MM.1S (cell line): ENCODE results near the gene SPDL1.

Source experiments
- DNase-seq: peaks from one replicate; pipeline ENCODE4 v3.0.0-alpha.2; 2015
- H2AFZ ChIP-seq: fragments of 300-600 bp; sonication (generic); 2 replicates; pipeline ENCODE4 v1.6.0; 2016; ENCODE audit warnings: antibody characterized with exemption, low read length
- H3F3A ChIP-seq: fragments of 300-600 bp; sonication (generic); 2 replicates; pipeline ENCODE4 v1.6.1; 2016; ENCODE audit warnings: mild to moderate bottlenecking, antibody characterized with exemption, low read length, moderate library complexity, mixed read lengths; ENCODE audit not compliant: insufficient read depth
- H3K27ac ChIP-seq: fragments of 300-600 bp; sonication (generic); 2 replicates; pipeline ENCODE4 v1.5.1; 2016; ENCODE audit warnings: mild to moderate bottlenecking, low read length
- H3K27me3 ChIP-seq: fragments of 300-600 bp; sonication (generic); replicated peaks from 2 replicates; pipeline ENCODE4 v1.6.0; 2016; ENCODE audit warnings: low read length; ENCODE audit not compliant: insufficient read depth
- H3K36me3 ChIP-seq: fragments of 300-600 bp; sonication (generic); replicated peaks from 2 replicates; pipeline ENCODE4 v1.6.1; 2016; ENCODE audit warnings: mild to moderate bottlenecking, low read length, mixed read lengths; ENCODE audit not compliant: insufficient read depth
- H3K4me1 ChIP-seq: fragments of 300-600 bp; sonication (generic); 2 replicates; pipeline ENCODE4 v1.6.1; 2016; ENCODE audit warnings: low read length, mixed read lengths
- H3K4me2 ChIP-seq: fragments of 300-600 bp; sonication (generic); 2 replicates; pipeline ENCODE4 v1.6.0; 2016; ENCODE audit warnings: low read depth, low read length
- H3K4me3 ChIP-seq: fragments of 300-600 bp; sonication (generic); 2 replicates; pipeline ENCODE4 v1.5.1; 2016; ENCODE audit warnings: low read length, mixed read lengths
- H3K79me2 ChIP-seq: fragments of 300-600 bp; sonication (generic); 2 replicates; pipeline ENCODE4 v1.6.1; 2016; ENCODE audit warnings: mixed run types, low read length, mixed read lengths
- H3K9ac ChIP-seq: fragments of 300-600 bp; sonication (generic); 2 replicates; pipeline ENCODE4 v1.6.1; 2016; ENCODE audit warnings: low read length, mixed read lengths
- H3K9me2 ChIP-seq: fragments of 300-600 bp; sonication (generic); replicated peaks from 2 replicates; pipeline ENCODE4 v1.6.1; 2016; ENCODE audit warnings: mild to moderate bottlenecking, low read length, mixed read lengths; ENCODE audit not compliant: insufficient read depth
- H3K9me3 ChIP-seq: fragments of 300-600 bp; sonication (generic); replicated peaks from 2 replicates; pipeline ENCODE4 v1.6.1; 2016; ENCODE audit warnings: mild to moderate bottlenecking, low read length, mixed read lengths; ENCODE audit not compliant: insufficient read depth
- H4K20me1 ChIP-seq: fragments of 300-600 bp; sonication (generic); 2 replicates; pipeline ENCODE4 v1.6.1; 2016; ENCODE audit warnings: mild to moderate bottlenecking, low read length, moderate library complexity, mixed read lengths; ENCODE audit not compliant: insufficient read depth
- CTCF ChIP-seq: fragments of 300-600 bp; sonication (generic); IDR thresholded peaks from 2 replicates; pipeline ENCODE4 v1.5.1; 2016; ENCODE audit warnings: antibody characterized with exemption, low read length, mixed read lengths
- EZH2 ChIP-seq: fragments of 300-600 bp; sonication (generic); optimal IDR thresholded peaks from 2 replicates; pipeline ENCODE3; 2017; ENCODE audit warnings: low read depth, mild to moderate bottlenecking, antibody characterized with exemption, low read length, mixed read lengths
- EZH2phosphoT487 ChIP-seq: fragments of 300-600 bp; sonication (generic); IDR thresholded peaks from 2 replicates; pipeline ENCODE4 v1.6.1; 2018; ENCODE audit warnings: antibody characterized with exemption, low read length

Gene SPDL1

GRCh38 chr5:169583424-169584220 lies at the start of gene SPDL1:
TSS of gene SPDL1 (plus strand) at chr5:169583773. CDS start at chr5:169588417, 4,644 bp downstream.
- Histone ChIP-seq H3K27me3 (no peaks in the 10 kb centered on the region), H3K79me2 (peaks cover 26% of the 10 kb centered on the region), H4K20me1 (no peaks in the 10 kb centered on the region), H2AFZ (peak within 1 kb of the TSS; percentile 99), H3F3A (no peaks in the 10 kb centered on the region), H3K36me3 (no peaks in the 10 kb centered on the region), H3K4me1 (no peaks in the 10 kb centered on the region), H3K27ac (peak within 1 kb of the TSS; percentile 37; the same call in 1 of the 2 replicates), H3K9me2 (no peaks in the 10 kb centered on the region), H3K9ac (peak within 1 kb of the TSS; percentile 83), H3K9me3 (no peaks in the 10 kb centered on the region), H3K4me3 (peak within 1 kb of the TSS; percentile 87), H3K4me2 (peak within 1 kb of the TSS; percentile 79)
- no peak for TF ChIP-seq EZH2phosphoT487
- DNase-seq = peak; percentile 97

GRCh38 chr5:169534311-169534880 lies 49.2 kb upstream of the SPDL1 start:
- Histone ChIP-seq H3K9ac (no peak overlapping the region), H3F3A (no peaks in the 10 kb centered on the region), H3K4me1 (no peaks in the 10 kb centered on the region), H3K4me3 (no peak overlapping the region), H3K27me3 (no peaks in the 10 kb centered on the region), H3K27ac (no peak overlapping the region), H4K20me1 (no peaks in the 10 kb centered on the region), H3K79me2 (no peaks in the 10 kb centered on the region), H3K9me2 (no peaks in the 10 kb centered on the region), H3K9me3 (no peaks in the 10 kb centered on the region), H3K36me3 (no peaks in the 10 kb centered on the region), H2AFZ (no peak overlapping the region), H3K4me2 (no peak overlapping the region)
- TF ChIP-seq EZH2 = no peak
- no peak for TF ChIP-seq EZH2phosphoT487
- TF ChIP-seq CTCF = no peak
- DNase-seq = no peak

GRCh38 chr5:169534939-169535338 lies 48.6 kb upstream of the SPDL1 start:
- no peaks in the 10 kb centered on the region for H3K4me1 ChIP-seq
- H3K27me3 ChIP-seq = no peaks in the 10 kb centered on the region
- H4K20me1 ChIP-seq = no peaks in the 10 kb centered on the region
- H3K79me2 ChIP-seq = no peaks in the 10 kb centered on the region
- no peaks in the 10 kb centered on the region for H3K9me2 ChIP-seq
- no peaks in the 10 kb centered on the region for H3K9me3 ChIP-seq
- no peaks in the 10 kb centered on the region for H3K36me3 ChIP-seq
- TF ChIP-seq EZH2 = no peak
- H3K27ac ChIP-seq = no peak overlapping the region
- H3K4me2 ChIP-seq = no peak overlapping the region
- no peak overlapping the region for H2AFZ ChIP-seq
- no peak overlapping the region for H3K9ac ChIP-seq
- no peak overlapping the region for H3K4me3 ChIP-seq
- no peak for DNase-seq
- H3F3A ChIP-seq = no peaks in the 10 kb centered on the region

DNA sequence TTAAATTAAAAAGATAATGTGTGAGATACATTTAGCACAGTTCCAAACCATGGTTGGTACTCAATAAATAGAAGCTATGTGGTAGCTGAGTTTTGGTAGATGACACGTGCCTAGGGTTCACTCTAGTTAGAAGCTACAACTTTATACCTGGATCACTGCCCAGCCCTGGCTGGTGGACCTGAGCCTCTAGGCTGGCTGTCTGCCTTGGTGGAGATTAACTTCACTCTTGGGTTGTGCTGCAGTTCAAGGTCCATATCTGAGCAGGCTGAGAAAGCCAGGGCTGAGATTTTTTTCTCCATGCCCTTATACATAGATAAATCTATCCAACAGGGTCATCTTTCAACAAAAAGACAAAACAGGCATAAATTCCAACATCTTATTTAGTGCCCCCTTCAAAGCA lies 44.6 kb upstream of the SPDL1 start:
- Histone ChIP-seq H2AFZ (no peak overlapping the region), H3K9me3 (no peaks in the 10 kb centered on the region)
- TF ChIP-seq EZH2phosphoT487 (no peak), EZH2 (no peak), CTCF (no peak)

More for the DNA sequence above, 44.6 kb upstream of the SPDL1 start:
- no peaks in the 10 kb centered on the region for H3K9me2 ChIP-seq
- DNase-seq = no peak
- H3K79me2 ChIP-seq = no peaks in the 10 kb centered on the region
- no peaks in the 10 kb centered on the region for H3K4me1 ChIP-seq
- no peak overlapping the region for H3K4me2 ChIP-seq
- no peaks in the 10 kb centered on the region for H3K27me3 ChIP-seq
- H3K4me3 ChIP-seq = no peak overlapping the region
- no peaks in the 10 kb centered on the region for H3F3A ChIP-seq
- no peaks in the 10 kb centered on the region for H3K36me3 ChIP-seq
- no peaks in the 10 kb centered on the region for H4K20me1 ChIP-seq
- H3K9ac ChIP-seq = no peak overlapping the region
- H3K27ac ChIP-seq = no peak overlapping the region
